ENCODE measurements around the gene SEMA4C.

Gene SEMA4C

GRCh38 chr2:96890252-96890651, 20.4 kb upstream of the SEMA4C start:
- no peak for TF ChIP-seq TAF1 (IDR thresholded peaks at IDR 0.05; ENCODE audit: borderline replicate concordance, insufficient read depth, low read length)
- TF ChIP-seq POLR2AphosphoS5 (IDR thresholded peaks at IDR 0.05; ENCODE audit: low read depth, low read length), result no peak
- no peak for TF ChIP-seq REST (IDR thresholded peaks at IDR 0.05; ENCODE audit: insufficient read depth in 1 of 2, low read depth in 2 of 2, low read length in 2 of 2)
- no peak for TF ChIP-seq SIN3A (IDR thresholded peaks at IDR 0.05; ENCODE audit: borderline replicate concordance, insufficient read depth, low read length)
- TF ChIP-seq FOXP2 (optimal IDR thresholded peaks at IDR 0.05; ENCODE audit: borderline replicate concordance, extremely low read depth, extremely low read length, insufficient read depth), result no peak

GRCh38 chr2:96888072-96889011, 18.5 kb upstream of the SEMA4C start:
- TF ChIP-seq SIN3A (IDR thresholded peaks at IDR 0.05; ENCODE audit: borderline replicate concordance, insufficient read depth, low read length) (no peak), POLR2AphosphoS5 (IDR thresholded peaks at IDR 0.05; ENCODE audit: low read depth, low read length) (no peak), TAF1 (IDR thresholded peaks at IDR 0.05; ENCODE audit: borderline replicate concordance, insufficient read depth, low read length) (no peak), FOXP2 (optimal IDR thresholded peaks at IDR 0.05; ENCODE audit: borderline replicate concordance, extremely low read depth, extremely low read length, insufficient read depth) (no peak), REST (IDR thresholded peaks at IDR 0.05; ENCODE audit: insufficient read depth in 1 of 2, low read depth in 2 of 2, low read length in 2 of 2) (no peak)

GRCh38 chr2:96887493-96888012, 17.7 kb upstream of the SEMA4C start:
- TF ChIP-seq SIN3A (IDR thresholded peaks at IDR 0.05; ENCODE audit: borderline replicate concordance, insufficient read depth, low read length), result no peak
- no peak for TF ChIP-seq POLR2AphosphoS5 (IDR thresholded peaks at IDR 0.05; ENCODE audit: low read depth, low read length)
- no peak for TF ChIP-seq FOXP2 (optimal IDR thresholded peaks at IDR 0.05; ENCODE audit: borderline replicate concordance, extremely low read depth, extremely low read length, insufficient read depth)
- no peak for TF ChIP-seq REST (IDR thresholded peaks at IDR 0.05; ENCODE audit: insufficient read depth in 1 of 2, low read depth in 2 of 2, low read length in 2 of 2)
- TF ChIP-seq TAF1 (IDR thresholded peaks at IDR 0.05; ENCODE audit: borderline replicate concordance, insufficient read depth, low read length), result no peak

- TF ChIP-seq FOXP2 (optimal IDR thresholded peaks at IDR 0.05; ENCODE audit: borderline replicate concordance, extremely low read depth, extremely low read length, insufficient read depth) (no peak), SIN3A (IDR thresholded peaks at IDR 0.05; ENCODE audit: borderline replicate concordance, insufficient read depth, low read length) (no peak), TAF1 (IDR thresholded peaks at IDR 0.05; ENCODE audit: borderline replicate concordance, insufficient read depth, low read length) (no peak), REST (IDR thresholded peaks at IDR 0.05; ENCODE audit: insufficient read depth in 1 of 2, low read depth in 2 of 2, low read length in 2 of 2) (no peak), POLR2AphosphoS5 (IDR thresholded peaks at IDR 0.05; ENCODE audit: low read depth, low read length) (no peak)
Measured at GRCh38 chr2:96885432-96886347, 15.8 kb upstream of the SEMA4C start.

Data from PFSK-1 (cell line).